HepG2 (cell line): Measurements from ENCODE around the gene RNASE1. TPM values are rescaled to one million over a fixed set of nuclear protein-coding genes. Genes with fewer than 3 reads are reported as not detected.

Source experiments
- ATAC-seq: fragments of 200-7000 bp; cut with Tn5 transposase; 3 replicates; pipeline ENCODE4 v1.9.1; 2020; ENCODE audit warnings: mild to moderate bottlenecking, moderate library complexity
- BruUV-seq: library from RNA; stranded (reverse); fragments of 400-500 nt; replicated peaks from 2 replicates; lab custom pipeline; 2021; lab: Mats Ljungman, UMichigan
- CTCF ChIA-PET: fragments of 300-600 bp; formaldehyde crosslinking; extraction: SDS; loops from one replicate; lab custom pipeline; 2021; ENCODE audit warnings: low total read pairs, inconsistent platforms, low intra/inter-chr PET ratio; lab: Yijun Ruan, JAX
- POLR2A ChIA-PET: fragments of 350-600 bp; sonication (Branson Sonifier 250); formaldehyde crosslinking; loops from one replicate; lab custom pipeline; 2020; ENCODE audit warnings: antibody characterized with exemption, inconsistent platforms; lab: Yijun Ruan, JAX
- DNase-seq: peaks from one replicate; pipeline ENCODE4 v3.0.0-alpha.2; 2015; ENCODE audit warnings: low spot score
- FAIRE-seq: peaks from 3 replicates; lab custom pipeline; 2011; peaks lifted over from hg19 to GRCh38; lab: Jason Lieb, UNC
- H2AFZ ChIP-seq: one replicate; pipeline ENCODE4 v1.6.1; 2011; ENCODE audit warnings: low read length, inconsistent platforms
- H3K27ac ChIP-seq: fragments of 300-600 bp; 3 replicates; pipeline ENCODE4 v1.8.0; 2011; ENCODE audit warnings: mixed run types, mild to moderate bottlenecking, mixed read lengths, low read length, inconsistent platforms; ENCODE audit not compliant: insufficient read depth; ENCODE audit errors: extremely low read length
- H3K27me3 ChIP-seq, 2 experiments: fragments of 200-600 bp in 1 of 2; 2 replicates in 1 of 2; 3 replicates in 1 of 2; pipeline versions ENCODE4 v1.6.0 to v1.8.0; 2011; ENCODE audit warnings: low read length in 2 of 2, mild to moderate bottlenecking in 2 of 2, moderate library complexity in 2 of 2, inconsistent platforms in 1 of 2; ENCODE audit not compliant: insufficient read depth in 2 of 2, control insufficient read depth in 1 of 2
- H3K36me3 ChIP-seq, 2 experiments: fragments of 200-600 bp in 1 of 2; replicated peaks in 1 of 2; 2 replicates in 1 of 2; 3 replicates in 1 of 2; pipeline versions ENCODE4 v1.5.1 to v1.8.0; 2011; ENCODE audit warnings: low read length in 2 of 2, inconsistent platforms in 1 of 2; ENCODE audit not compliant: insufficient read depth in 2 of 2, control insufficient read depth in 1 of 2
- H3K4me1 ChIP-seq: 2 replicates; pipeline ENCODE4 v1.5.1; 2012; ENCODE audit warnings: low read length, inconsistent platforms; ENCODE audit not compliant: insufficient read depth
- H3K4me2 ChIP-seq: 2 replicates; pipeline ENCODE4 v1.6.0; 2011; ENCODE audit warnings: low read depth, low read length, inconsistent platforms
- H3K4me3 ChIP-seq, 3 experiments: fragments of 200-600 bp in 1 of 3; sonication (generic), shearing (Covaris generic) in 1 of 3; replicated peaks in 1 of 3; 2 replicates each; pipeline ENCODE4 v1.5.1; 2011 to 2016; ENCODE audit warnings: low read length in 3 of 3, inconsistent platforms in 2 of 3, low read depth in 2 of 3, mild to moderate bottlenecking in 2 of 3, control low read depth in 1 of 3, mixed read lengths in 1 of 3; ENCODE audit not compliant: insufficient read depth in 1 of 3
- H3K79me2 ChIP-seq: one replicate; pipeline ENCODE4 v1.6.1; 2011; ENCODE audit warnings: low read length, inconsistent platforms; ENCODE audit not compliant: insufficient read depth
- H3K9ac ChIP-seq: 2 replicates; pipeline ENCODE4 v1.6.0; 2011; ENCODE audit warnings: mild to moderate bottlenecking, low read depth, low read length, inconsistent platforms; ENCODE audit not compliant: insufficient read depth
- H3K9me3 ChIP-seq: 2 replicates; pipeline ENCODE4 v1.5.1; 2012; ENCODE audit warnings: mild to moderate bottlenecking, low read length
- H4K20me1 ChIP-seq: 2 replicates; pipeline ENCODE4 v1.6.0; 2011; ENCODE audit warnings: inconsistent platforms, mild to moderate bottlenecking, low read length, moderate library complexity; ENCODE audit not compliant: insufficient read depth
- FOXO4 ChIP-seq: sonication (generic); formaldehyde crosslinking; conservative IDR thresholded peaks from 2 replicates; pipeline ENCODE4 v1.8.1; 2023; ENCODE audit warnings: missing genetic modification reagents
- GATAD1 ChIP-seq: IDR thresholded peaks from 2 replicates; pipeline ENCODE4 v1.6.1; 2016; ENCODE audit warnings: missing genetic modification reagents, missing compliant biosample characterization
- IRF1 ChIP-seq: sonication (generic); formaldehyde crosslinking; IDR thresholded peaks from 2 replicates; pipeline ENCODE4 v1.4.0; 2020; ENCODE audit warnings: low read depth, mild to moderate bottlenecking, missing genetic modification reagents
- KLF16 ChIP-seq, 2 experiments: sonication (generic) in 1 of 2; formaldehyde crosslinking in 1 of 2; IDR thresholded peaks; 2 replicates each; pipeline versions ENCODE4 v1.6.1 to v1.8.0; 2016 to 2023; ENCODE audit warnings: missing genetic modification reagents in 2 of 2, missing compliant biosample characterization in 1 of 2
- NR2C2 ChIP-seq: sonication (generic); formaldehyde crosslinking; IDR thresholded peaks from 2 replicates; pipeline ENCODE4 v1.4.0; 2020; ENCODE audit warnings: missing genetic modification reagents, mild to moderate bottlenecking, moderate library complexity, borderline replicate concordance
- RBAK ChIP-seq: sonication (generic); formaldehyde crosslinking; IDR thresholded peaks from 2 replicates; pipeline ENCODE4 v1.5.1; 2020; ENCODE audit warnings: mild to moderate bottlenecking, missing genetic modification reagents
- SIN3B ChIP-seq: fragments of 150-350 bp; IDR thresholded peaks from 2 replicates; pipeline ENCODE4 v1.6.1; 2014; ENCODE audit warnings: low read length
- SPEN ChIP-seq: sonication (generic); formaldehyde crosslinking; IDR thresholded peaks from 2 replicates; pipeline ENCODE4 v1.5.1; 2020; ENCODE audit warnings: low read depth, mild to moderate bottlenecking, missing genetic modification reagents
- SYNCRIP ChIP-seq: fragments of 200-400 bp; formaldehyde crosslinking; IDR thresholded peaks from 2 replicates; pipeline ENCODE4 v1.6.1; 2018; ENCODE audit warnings: mild to moderate bottlenecking, low read depth, low read length; ENCODE audit not compliant: insufficient read depth
- TOE1 ChIP-seq: sonication (generic); formaldehyde crosslinking; IDR thresholded peaks from 2 replicates; pipeline ENCODE4 v1.4.0; 2020; ENCODE audit warnings: mild to moderate bottlenecking, missing genetic modification reagents
- WIZ ChIP-seq: sonication (generic); formaldehyde crosslinking; IDR thresholded peaks from 2 replicates; pipeline ENCODE4 v1.5.1; 2020; ENCODE audit warnings: mild to moderate bottlenecking, missing genetic modification reagents
- ZBTB26 ChIP-seq: IDR thresholded peaks from 2 replicates; pipeline ENCODE4 v1.6.1; 2016; ENCODE audit warnings: missing compliant biosample characterization, missing genetic modification reagents, borderline replicate concordance
- ZNF337 ChIP-seq: sonication (generic); formaldehyde crosslinking; IDR thresholded peaks from 2 replicates; pipeline ENCODE4 v1.5.1; 2020; ENCODE audit warnings: missing genetic modification reagents, low read depth, mild to moderate bottlenecking, borderline replicate concordance
- ZNF660 ChIP-seq: sonication (generic); formaldehyde crosslinking; IDR thresholded peaks from 2 replicates; pipeline ENCODE4 v1.5.1; 2020; ENCODE audit warnings: mild to moderate bottlenecking, low read depth, missing genetic modification reagents, borderline replicate concordance
- ZNF746 ChIP-seq: sonication (generic); formaldehyde crosslinking; IDR thresholded peaks from 2 replicates; pipeline ENCODE4 v1.8.0; 2022; ENCODE audit warnings: mild to moderate bottlenecking, missing genetic modification reagents
- WGBS: methylation state at CpG from one replicate; pipeline ENCODE4 v1.1.6; 2017; ENCODE audit warnings: low lambda C conversion rate; 5-methylcytosine and 5-hydroxymethylcytosine counted together
- in situ Hi-C: cut with HindIII; loops from 2 replicates; pipeline ENCODE4 v1.10.0; 2017; ENCODE audit warnings: low pct_unique_long_range_greater_than_20kb; ENCODE audit not compliant: extremely low pct_ligation_motif_present
- intact Hi-C: fragments of 100-400 bp; cut with micrococcal nuclease; formaldehyde crosslinking; loops from one replicate; pipeline ENCODE4 v1.10.0; 2022; ENCODE audit not compliant: unreplicated experiment
- polyA plus RNA-seq, 8 experiments: library from polyadenylated mRNA; depleted of rRNA in 3 of 8; stranded (reverse) in 7 of 8; unstranded in 1 of 8; fragments of >200 nt; fragmentation: Illumina TruSeq in 4 of 8; extraction: Trizol in 4 of 8; gene quantifications; 2 replicates each; pipeline versions ENCODE4 v1.2.1 to v1.2.3, GENCODE V29; 2011 to 2016; ENCODE audit warnings: low read depth in 4 of 8, missing spikeins in 1 of 8, mixed read lengths in 1 of 8; ENCODE audit not compliant: insufficient read depth in 1 of 8
- total RNA-seq, 5 experiments: library from RNA; depleted of rRNA; stranded (reverse); fragments of >200 nt; fragmentation: Illumina TruSeq; extraction: Trizol; gene quantifications; 2 replicates each; pipeline ENCODE4 v1.2.3, GENCODE V29; 2016; ENCODE audit warnings: low read depth in 1 of 5
- TF ChIP-seq, protein P1 (sequence below): sonication (generic); formaldehyde crosslinking; IDR thresholded peaks from 2 replicates; pipeline ENCODE4 v1.8.0; 2022; ENCODE audit warnings: missing genetic modification reagents, mild to moderate bottlenecking, borderline replicate concordance
- TF ChIP-seq, protein P2 (sequence below): sonication (generic); formaldehyde crosslinking; IDR thresholded peaks from 2 replicates; pipeline ENCODE4 v1.8.1; 2022; ENCODE audit warnings: low read depth, mild to moderate bottlenecking, missing genetic modification reagents

RNASE1 gene
- total and polyA plus RNA-seq, 2 of the 13 experiments (the other 11 are each of a cell fraction or from before 2014, with no cell fraction given) = not detected

DNA sequence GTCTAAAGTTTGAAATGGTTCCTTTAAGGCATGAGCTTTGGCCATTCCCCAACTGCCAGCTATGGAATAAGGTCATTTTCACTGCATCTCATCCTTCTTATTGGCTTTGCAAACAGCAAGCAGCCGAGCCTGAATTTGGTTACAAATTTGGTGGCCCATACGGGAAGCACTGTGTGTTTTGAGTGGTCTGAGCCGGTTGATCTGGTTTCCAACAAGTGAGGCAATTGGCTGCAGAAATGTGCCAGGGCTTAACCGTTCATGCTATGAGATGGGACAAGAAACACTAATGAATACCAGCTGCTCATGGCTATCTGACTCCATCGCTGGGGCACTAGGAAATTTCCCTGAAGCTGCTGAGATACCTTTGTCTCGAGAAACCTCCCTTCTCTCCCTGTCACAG, 47.6 kb downstream of the RNASE1 start (continued):
- TF ChIP-seq, protein P1, sequence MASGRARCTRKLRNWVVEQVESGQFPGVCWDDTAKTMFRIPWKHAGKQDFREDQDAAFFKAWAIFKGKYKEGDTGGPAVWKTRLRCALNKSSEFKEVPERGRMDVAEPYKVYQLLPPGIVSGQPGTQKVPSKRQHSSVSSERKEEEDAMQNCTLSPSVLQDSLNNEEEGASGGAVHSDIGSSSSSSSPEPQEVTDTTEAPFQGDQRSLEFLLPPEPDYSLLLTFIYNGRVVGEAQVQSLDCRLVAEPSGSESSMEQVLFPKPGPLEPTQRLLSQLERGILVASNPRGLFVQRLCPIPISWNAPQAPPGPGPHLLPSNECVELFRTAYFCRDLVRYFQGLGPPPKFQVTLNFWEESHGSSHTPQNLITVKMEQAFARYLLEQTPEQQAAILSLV (CRISPR knock-in tag) = no peak

DNA sequence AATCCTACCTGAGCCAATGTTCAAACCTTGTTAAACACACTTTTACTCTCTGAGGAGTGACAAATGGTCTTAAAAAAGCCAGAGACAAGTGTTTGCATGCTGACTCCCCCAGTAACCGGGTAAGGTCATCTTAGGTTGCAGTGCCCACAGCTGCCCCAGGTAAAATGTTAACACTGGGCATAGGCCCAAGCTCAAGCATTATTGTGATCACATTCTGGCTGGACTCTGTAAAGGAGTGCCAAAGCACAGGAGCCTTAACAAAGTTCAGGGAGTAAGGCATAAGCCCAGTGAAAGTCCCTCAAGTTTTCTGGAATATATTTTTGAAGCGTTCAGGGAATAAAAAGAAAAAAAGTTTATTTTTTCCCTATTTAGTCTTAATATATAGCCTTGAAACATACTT, 48.3 kb downstream of the RNASE1 start:
- H2AFZ ChIP-seq = no peak overlapping the region
- no peaks in the 10 kb centered on the region for H3K36me3 ChIP-seq
- 67% methylated on average over 2 of the region's 2 CpGs for WGBS
- no peak for FAIRE-seq
- peaks cover 23% of the 10 kb centered on the region for H3K9me3 ChIP-seq
- TF ChIP-seq SIN3B (no peak), IRF1 (no peak), SPEN (no peak), WIZ (no peak), FOXO4 (no peak), TOE1 (CRISPR knock-in tag) (no peak), RBAK (CRISPR knock-in tag) (no peak), SYNCRIP (no peak), NR2C2 (no peak), ZNF660 (CRISPR knock-in tag) (no peak), ZNF337 (no peak), ZNF746 (no peak), KLF16 (CRISPR knock-in tag; IDR thresholded peaks at IDR 0.05) (no peak), GATAD1 (CRISPR knock-in tag) (no peak), ZBTB26 (CRISPR knock-in tag) (no peak)
- TF ChIP-seq, protein P2, sequence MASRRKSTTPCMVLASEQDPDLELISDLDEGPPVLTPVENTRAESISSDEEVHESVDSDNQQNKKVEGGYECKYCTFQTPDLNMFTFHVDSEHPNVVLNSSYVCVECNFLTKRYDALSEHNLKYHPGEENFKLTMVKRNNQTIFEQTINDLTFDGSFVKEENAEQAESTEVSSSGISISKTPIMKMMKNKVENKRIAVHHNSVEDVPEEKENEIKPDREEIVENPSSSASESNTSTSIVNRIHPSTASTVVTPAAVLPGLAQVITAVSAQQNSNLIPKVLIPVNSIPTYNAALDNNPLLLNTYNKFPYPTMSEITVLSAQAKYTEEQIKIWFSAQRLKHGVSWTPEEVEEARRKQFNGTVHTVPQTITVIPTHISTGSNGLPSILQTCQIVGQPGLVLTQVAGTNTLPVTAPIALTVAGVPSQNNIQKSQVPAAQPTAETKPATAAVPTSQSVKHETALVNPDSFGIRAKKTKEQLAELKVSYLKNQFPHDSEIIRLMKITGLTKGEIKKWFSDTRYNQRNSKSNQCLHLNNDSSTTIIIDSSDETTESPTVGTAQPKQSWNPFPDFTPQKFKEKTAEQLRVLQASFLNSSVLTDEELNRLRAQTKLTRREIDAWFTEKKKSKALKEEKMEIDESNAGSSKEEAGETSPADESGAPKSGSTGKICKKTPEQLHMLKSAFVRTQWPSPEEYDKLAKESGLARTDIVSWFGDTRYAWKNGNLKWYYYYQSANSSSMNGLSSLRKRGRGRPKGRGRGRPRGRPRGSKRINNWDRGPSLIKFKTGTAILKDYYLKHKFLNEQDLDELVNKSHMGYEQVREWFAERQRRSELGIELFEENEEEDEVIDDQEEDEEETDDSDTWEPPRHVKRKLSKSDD (CRISPR knock-in tag) = no peak
- H3K27ac ChIP-seq = no peak overlapping the region
- ATAC-seq = no peak
- no peaks in the 10 kb centered on the region for H4K20me1 ChIP-seq
- H3K9ac ChIP-seq = no peak overlapping the region
- H3K27me3 ChIP-seq = no peaks in the 10 kb centered on the region
- ChIA-PET POLR2A (no interaction called here), CTCF (no interaction called here)
- no peak overlapping the region for H3K4me3 ChIP-seq
- intact Hi-C loops (no loop called here), in situ Hi-C loops (no loop called here)
- no peaks in the 10 kb centered on the region for H3K79me2 ChIP-seq
- DNase-seq = no peak
- H3K4me2 ChIP-seq = no peak overlapping the region
- no peaks in the 10 kb centered on the region for H3K4me1 ChIP-seq
- no TSS peak for BruUV-seq
